Measurements from ENCODE around the gene RTKN2. TPM values are rescaled to one million over a fixed set of nuclear protein-coding genes. Genes with fewer than 3 reads are reported as not detected.

Gene RTKN2
- total RNA-seq, 2 donors from 2014 or later: 11.5 to 19.1 TPM

GRCh38 chr10:62153191-62153590, 115.5 kb downstream of the RTKN2 start:
- no peaks in the 10 kb centered on the region for H3K36me3 Mint-ChIP-seq (ENCODE audit: low read depth)
- H3K4me1 Mint-ChIP-seq: no peaks in the 10 kb centered on the region
- Histone ChIP-seq H3K9me3 (ENCODE audit: control insufficient read depth, low read length) (no peaks in the 10 kb centered on the region), H3K9ac (ENCODE audit: extremely low read depth, low read length, poor library complexity, severe bottlenecking) (no peak overlapping the region), H3K27ac (ENCODE audit: low read depth, low read length) (no peak overlapping the region), H3K36me3 (ENCODE audit: control insufficient read depth, insufficient read depth, low read length) (no peaks in the 10 kb centered on the region), H3K27me3 (ENCODE audit: control insufficient read depth, insufficient read depth, low read length, poor library complexity, severe bottlenecking) (no peaks in the 10 kb centered on the region), H3K4me1 (ENCODE audit: control insufficient read depth, insufficient read depth, low read length) (no peaks in the 10 kb centered on the region), H3K4me3 (ENCODE audit: low read length) (no peak overlapping the region)
- no peak for DNase-seq
- H3K27me3 Mint-ChIP-seq (ENCODE audit: insufficient read depth): no peaks in the 10 kb centered on the region
- H3K4me3 Mint-ChIP-seq: no peak overlapping the region
- no peak overlapping the region for H3K27ac Mint-ChIP-seq
- TF ChIP-seq CTCF (conservative IDR thresholded peaks at IDR 0.05): no peak
- 87 to 92% methylated on average over 1 of the region's 1 CpG for WGBS, 2 experiments (ENCODE audit: insufficient coverage in 1 of 2, insufficient read length in 1 of 2)
- H3K9me3 Mint-ChIP-seq: no peaks in the 10 kb centered on the region

GRCh38 chr10:62149621-62150020, 119.0 kb downstream of the RTKN2 start:
- H3K9me3 Mint-ChIP-seq: no peaks in the 10 kb centered on the region
- H3K27me3 Mint-ChIP-seq (ENCODE audit: insufficient read depth): no peaks in the 10 kb centered on the region
- no peak overlapping the region for H3K27ac Mint-ChIP-seq
- Histone ChIP-seq H3K9me3 (ENCODE audit: control insufficient read depth, low read length) (no peaks in the 10 kb centered on the region), H3K27me3 (ENCODE audit: control insufficient read depth, insufficient read depth, low read length, poor library complexity, severe bottlenecking) (no peaks in the 10 kb centered on the region), H3K9ac (ENCODE audit: extremely low read depth, low read length, poor library complexity, severe bottlenecking) (no peak overlapping the region), H3K36me3 (ENCODE audit: control insufficient read depth, insufficient read depth, low read length) (no peaks in the 10 kb centered on the region), H3K4me3 (ENCODE audit: low read length) (no peak overlapping the region), H3K4me1 (ENCODE audit: control insufficient read depth, insufficient read depth, low read length) (no peaks in the 10 kb centered on the region), H3K27ac (ENCODE audit: low read depth, low read length) (no peak overlapping the region)
- DNase-seq: no peak
- no peaks in the 10 kb centered on the region for H3K4me1 Mint-ChIP-seq
- no peaks in the 10 kb centered on the region for H3K36me3 Mint-ChIP-seq (ENCODE audit: low read depth)
- no peak for TF ChIP-seq CTCF (conservative IDR thresholded peaks at IDR 0.05)
- no peak overlapping the region for H3K4me3 Mint-ChIP-seq

DNA sequence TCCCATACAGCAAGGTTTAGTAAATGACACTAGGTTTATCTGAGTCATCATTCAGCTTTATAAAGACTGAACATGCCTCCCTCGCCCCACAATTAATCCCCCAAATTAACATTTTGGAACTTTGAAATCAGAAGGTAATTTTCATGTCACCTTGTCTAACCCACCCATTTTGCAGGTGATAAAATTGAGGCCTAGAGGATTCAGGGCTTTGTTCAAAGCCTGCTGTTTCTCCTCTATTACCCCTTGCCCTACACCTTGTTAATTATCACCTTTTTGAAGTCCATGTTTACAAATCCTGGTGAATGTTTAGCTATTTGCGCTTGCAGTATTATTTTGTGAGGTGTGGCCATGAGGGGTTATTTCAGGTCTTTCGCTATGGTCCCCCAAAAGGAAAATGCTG, 120.5 kb downstream of the RTKN2 start:
- no peaks in the 10 kb centered on the region for H3K27me3 Mint-ChIP-seq (ENCODE audit: insufficient read depth)
- H3K36me3 Mint-ChIP-seq (ENCODE audit: low read depth): no peaks in the 10 kb centered on the region
- DNase-seq: no peak
- H3K4me3 Mint-ChIP-seq: no peak overlapping the region
- Histone ChIP-seq H3K27ac (ENCODE audit: low read depth, low read length) (no peak overlapping the region), H3K9me3 (ENCODE audit: control insufficient read depth, low read length) (no peaks in the 10 kb centered on the region), H3K36me3 (ENCODE audit: control insufficient read depth, insufficient read depth, low read length) (no peaks in the 10 kb centered on the region), H3K9ac (ENCODE audit: extremely low read depth, low read length, poor library complexity, severe bottlenecking) (no peak overlapping the region), H3K27me3 (ENCODE audit: control insufficient read depth, insufficient read depth, low read length, poor library complexity, severe bottlenecking) (no peaks in the 10 kb centered on the region), H3K4me1 (ENCODE audit: control insufficient read depth, insufficient read depth, low read length) (no peaks in the 10 kb centered on the region), H3K4me3 (ENCODE audit: low read length) (no peak overlapping the region)
- TF ChIP-seq CTCF (conservative IDR thresholded peaks at IDR 0.05): no peak
- no peaks in the 10 kb centered on the region for H3K4me1 Mint-ChIP-seq
- 64 to 92% methylated on average over 2 to 3 of the region's 3 CpGs for WGBS, 2 experiments (ENCODE audit: insufficient coverage in 1 of 2, insufficient read length in 1 of 2)
- peaks cover 3% of the 10 kb centered on the region for H3K9me3 Mint-ChIP-seq
- no peak overlapping the region for H3K27ac Mint-ChIP-seq
